Measurements from ENCODE around the gene HES6.

The HES6 gene

GRCh38 chr2:238286987-238287736 is 47.3 kb upstream of the HES6 start:
- no peak overlapping the region for H4K8ac ChIP-seq (ENCODE audit: low read depth, low read length)
- no peak overlapping the region for H3K18ac ChIP-seq (ENCODE audit: low read length)
- H2BK120ac ChIP-seq (ENCODE audit: low read depth, low read length), result no peak overlapping the region
- no CpG with 5 or more reads among the region's 11 CpGs for WGBS (ENCODE audit: extremely low coverage, insufficient coverage, low lambda C conversion rate)
- peaks cover 5% of the 10 kb centered on the region for H3K79me2 ChIP-seq (ENCODE audit: control insufficient read depth, insufficient read depth, low read length)
- no peak overlapping the region for H2BK5ac ChIP-seq (ENCODE audit: low read length)
- H3K27ac ChIP-seq (ENCODE audit: low read depth, low read length), result no peak overlapping the region
- no peak overlapping the region for H2BK15ac ChIP-seq (replicated peaks; ENCODE audit: low read depth)
- no peaks in the 10 kb centered on the region for H3K27me3 ChIP-seq (ENCODE audit: insufficient read depth, low read length, poor library complexity)
- no peak overlapping the region for H3K4ac ChIP-seq (ENCODE audit: low read depth, low read length)
- no peak for DNase-seq
- H4K5ac ChIP-seq (ENCODE audit: low read length), result no peak overlapping the region
- H3K79me1 ChIP-seq (ENCODE audit: low read length), result peaks cover 12% of the 10 kb centered on the region
- peak overlapping the region; percentile 14 for H3K4me2 ChIP-seq (ENCODE audit: low read length)
- H3K36me3 ChIP-seq (ENCODE audit: control insufficient read depth, insufficient read depth, low read length), result no peaks in the 10 kb centered on the region
- H3K4me1 ChIP-seq (ENCODE audit: control insufficient read depth, low read depth, low read length), result peaks cover 14% of the 10 kb centered on the region
- H3K4me3 ChIP-seq (ENCODE audit: low read length), result no peak overlapping the region
- peak overlapping the region; percentile 5 for H3K9ac ChIP-seq (ENCODE audit: low read length)
- H2AK5ac ChIP-seq (ENCODE audit: low read length), result no peak overlapping the region
- peak overlapping the region; percentile 58 for H3K56ac ChIP-seq (ENCODE audit: low read length)
- H3K23ac ChIP-seq (ENCODE audit: low read length), result no peak overlapping the region

GRCh38 chr2:238286551-238286950 is 46.7 kb upstream of the HES6 start:
- no peak overlapping the region for H3K27ac ChIP-seq (ENCODE audit: low read depth, low read length)
- H3K23ac ChIP-seq (ENCODE audit: low read length), result no peak overlapping the region
- H3K79me1 ChIP-seq (ENCODE audit: low read length), result peaks cover 12% of the 10 kb centered on the region
- no peak overlapping the region for H2AK5ac ChIP-seq (ENCODE audit: low read length)
- no peak overlapping the region for H2BK15ac ChIP-seq (replicated peaks; ENCODE audit: low read depth)
- H3K27me3 ChIP-seq (ENCODE audit: insufficient read depth, low read length, poor library complexity), result no peaks in the 10 kb centered on the region
- DNase-seq, result no peak
- H4K5ac ChIP-seq (ENCODE audit: low read length), result no peak overlapping the region
- H3K79me2 ChIP-seq (ENCODE audit: control insufficient read depth, insufficient read depth, low read length), result peaks cover 5% of the 10 kb centered on the region
- H3K4me1 ChIP-seq (ENCODE audit: control insufficient read depth, low read depth, low read length), result peaks cover 14% of the 10 kb centered on the region
- WGBS (ENCODE audit: extremely low coverage, insufficient coverage, low lambda C conversion rate), result no CpG with 5 or more reads among the region's 7 CpGs
- H3K4me2 ChIP-seq (ENCODE audit: low read length), result no peak overlapping the region
- no peak overlapping the region for H3K18ac ChIP-seq (ENCODE audit: low read length)
- H4K8ac ChIP-seq (ENCODE audit: low read depth, low read length), result no peak overlapping the region
- H3K9ac ChIP-seq (ENCODE audit: low read length), result no peak overlapping the region
- H3K4me3 ChIP-seq (ENCODE audit: low read length), result no peak overlapping the region
- no peak overlapping the region for H3K4ac ChIP-seq (ENCODE audit: low read depth, low read length)
- no peaks in the 10 kb centered on the region for H3K36me3 ChIP-seq (ENCODE audit: control insufficient read depth, insufficient read depth, low read length)
- no peak overlapping the region for H2BK120ac ChIP-seq (ENCODE audit: low read depth, low read length)
- H3K56ac ChIP-seq (ENCODE audit: low read length), result no peak overlapping the region
- no peak overlapping the region for H2BK5ac ChIP-seq (ENCODE audit: low read length)

- no peak overlapping the region for H3K18ac ChIP-seq (ENCODE audit: low read length)
- H3K79me1 ChIP-seq (ENCODE audit: low read length), result peaks cover 12% of the 10 kb centered on the region
- no CpG with 5 or more reads among the region's 7 CpGs for WGBS (ENCODE audit: extremely low coverage, insufficient coverage, low lambda C conversion rate)
- H3K4me1 ChIP-seq (ENCODE audit: control insufficient read depth, low read depth, low read length), result peaks cover 14% of the 10 kb centered on the region
- H3K9ac ChIP-seq (ENCODE audit: low read length), result no peak overlapping the region
- no peak overlapping the region for H3K4me2 ChIP-seq (ENCODE audit: low read length)
- H4K8ac ChIP-seq (ENCODE audit: low read depth, low read length), result no peak overlapping the region
- H3K27ac ChIP-seq (ENCODE audit: low read depth, low read length), result no peak overlapping the region
- no peak overlapping the region for H3K4ac ChIP-seq (ENCODE audit: low read depth, low read length)
- no peak overlapping the region for H2AK5ac ChIP-seq (ENCODE audit: low read length)
- no peak for DNase-seq
- no peak overlapping the region for H3K56ac ChIP-seq (ENCODE audit: low read length)
- no peak overlapping the region for H3K4me3 ChIP-seq (ENCODE audit: low read length)
- H2BK120ac ChIP-seq (ENCODE audit: low read depth, low read length), result no peak overlapping the region
- no peak overlapping the region for H3K23ac ChIP-seq (ENCODE audit: low read length)
- no peaks in the 10 kb centered on the region for H3K27me3 ChIP-seq (ENCODE audit: insufficient read depth, low read length, poor library complexity)
- H2BK5ac ChIP-seq (ENCODE audit: low read length), result no peak overlapping the region
- no peak overlapping the region for H2BK15ac ChIP-seq (replicated peaks; ENCODE audit: low read depth)
- no peaks in the 10 kb centered on the region for H3K36me3 ChIP-seq (ENCODE audit: control insufficient read depth, insufficient read depth, low read length)
- H4K5ac ChIP-seq (ENCODE audit: low read length), result no peak overlapping the region
- peaks cover 5% of the 10 kb centered on the region for H3K79me2 ChIP-seq (ENCODE audit: control insufficient read depth, insufficient read depth, low read length)
Observed at GRCh38 chr2:238286095-238286494, 46.3 kb upstream of the HES6 start.

- H3K56ac ChIP-seq (ENCODE audit: low read length), result no peak overlapping the region
- no peak overlapping the region for H2BK5ac ChIP-seq (ENCODE audit: low read length)
- peaks cover 14% of the 10 kb centered on the region for H3K4me1 ChIP-seq (ENCODE audit: control insufficient read depth, low read depth, low read length)
- H2BK15ac ChIP-seq (replicated peaks; ENCODE audit: low read depth), result no peak overlapping the region
- H3K4me2 ChIP-seq (ENCODE audit: low read length), result no peak overlapping the region
- H2BK120ac ChIP-seq (ENCODE audit: low read depth, low read length), result no peak overlapping the region
- H4K5ac ChIP-seq (ENCODE audit: low read length), result no peak overlapping the region
- no peak overlapping the region for H3K23ac ChIP-seq (ENCODE audit: low read length)
- peak; percentile 94 for DNase-seq
- no peak overlapping the region for H3K4me3 ChIP-seq (ENCODE audit: low read length)
- H2AK5ac ChIP-seq (ENCODE audit: low read length), result no peak overlapping the region
- peaks cover 12% of the 10 kb centered on the region for H3K79me1 ChIP-seq (ENCODE audit: low read length)
- H3K9ac ChIP-seq (ENCODE audit: low read length), result no peak overlapping the region
- H3K27ac ChIP-seq (ENCODE audit: low read depth, low read length), result no peak overlapping the region
- no peaks in the 10 kb centered on the region for H3K36me3 ChIP-seq (ENCODE audit: control insufficient read depth, insufficient read depth, low read length)
- no peak overlapping the region for H4K8ac ChIP-seq (ENCODE audit: low read depth, low read length)
- H3K18ac ChIP-seq (ENCODE audit: low read length), result no peak overlapping the region
- H3K27me3 ChIP-seq (ENCODE audit: insufficient read depth, low read length, poor library complexity), result no peaks in the 10 kb centered on the region
- no CpG with 5 or more reads among the region's 7 CpGs for WGBS (ENCODE audit: extremely low coverage, insufficient coverage, low lambda C conversion rate)
- H3K79me2 ChIP-seq (ENCODE audit: control insufficient read depth, insufficient read depth, low read length), result peaks cover 5% of the 10 kb centered on the region
- H3K4ac ChIP-seq (ENCODE audit: low read depth, low read length), result no peak overlapping the region
Observed at GRCh38 chr2:238285653-238286082, 45.8 kb upstream of the HES6 start.

- Histone ChIP-seq H3K79me2 (ENCODE audit: control insufficient read depth, insufficient read depth, low read length) (peaks cover 5% of the 10 kb centered on the region), H3K23ac (ENCODE audit: low read length) (no peak overlapping the region), H3K79me1 (ENCODE audit: low read length) (peaks cover 14% of the 10 kb centered on the region), H2BK15ac (replicated peaks; ENCODE audit: low read depth) (no peak overlapping the region), H3K27ac (ENCODE audit: low read depth, low read length) (no peak overlapping the region), H3K4ac (ENCODE audit: low read depth, low read length) (no peak overlapping the region), H3K56ac (ENCODE audit: low read length) (no peak overlapping the region), H3K27me3 (ENCODE audit: insufficient read depth, low read length, poor library complexity) (no peaks in the 10 kb centered on the region), H3K18ac (ENCODE audit: low read length) (no peak overlapping the region), H2BK120ac (ENCODE audit: low read depth, low read length) (no peak overlapping the region), H2BK5ac (ENCODE audit: low read length) (no peak overlapping the region), H3K9ac (ENCODE audit: low read length) (no peak overlapping the region), H4K8ac (ENCODE audit: low read depth, low read length) (no peak overlapping the region), H2AK5ac (ENCODE audit: low read length) (no peak overlapping the region), H4K5ac (ENCODE audit: low read length) (no peak overlapping the region), H3K4me2 (ENCODE audit: low read length) (no peak overlapping the region), H3K4me3 (ENCODE audit: low read length) (no peak overlapping the region), H3K36me3 (ENCODE audit: control insufficient read depth, insufficient read depth, low read length) (no peaks in the 10 kb centered on the region), H3K4me1 (ENCODE audit: control insufficient read depth, low read depth, low read length) (peaks cover 12% of the 10 kb centered on the region)
- WGBS (ENCODE audit: extremely low coverage, insufficient coverage, low lambda C conversion rate), result no CpG with 5 or more reads among the region's 11 CpGs
- no peak for DNase-seq
Observed at GRCh38 chr2:238284802-238285515, 45.1 kb upstream of the HES6 start.
